ENCODE data around the gene PCDHA5. TPM values are rescaled to one million over a fixed set of nuclear protein-coding genes. Genes with fewer than 3 reads are reported as not detected.

The PCDHA5 gene
- total and polyA plus RNA-seq, 4 donors, result 1.4 to 4.4 (median 3.4) TPM

DNA sequence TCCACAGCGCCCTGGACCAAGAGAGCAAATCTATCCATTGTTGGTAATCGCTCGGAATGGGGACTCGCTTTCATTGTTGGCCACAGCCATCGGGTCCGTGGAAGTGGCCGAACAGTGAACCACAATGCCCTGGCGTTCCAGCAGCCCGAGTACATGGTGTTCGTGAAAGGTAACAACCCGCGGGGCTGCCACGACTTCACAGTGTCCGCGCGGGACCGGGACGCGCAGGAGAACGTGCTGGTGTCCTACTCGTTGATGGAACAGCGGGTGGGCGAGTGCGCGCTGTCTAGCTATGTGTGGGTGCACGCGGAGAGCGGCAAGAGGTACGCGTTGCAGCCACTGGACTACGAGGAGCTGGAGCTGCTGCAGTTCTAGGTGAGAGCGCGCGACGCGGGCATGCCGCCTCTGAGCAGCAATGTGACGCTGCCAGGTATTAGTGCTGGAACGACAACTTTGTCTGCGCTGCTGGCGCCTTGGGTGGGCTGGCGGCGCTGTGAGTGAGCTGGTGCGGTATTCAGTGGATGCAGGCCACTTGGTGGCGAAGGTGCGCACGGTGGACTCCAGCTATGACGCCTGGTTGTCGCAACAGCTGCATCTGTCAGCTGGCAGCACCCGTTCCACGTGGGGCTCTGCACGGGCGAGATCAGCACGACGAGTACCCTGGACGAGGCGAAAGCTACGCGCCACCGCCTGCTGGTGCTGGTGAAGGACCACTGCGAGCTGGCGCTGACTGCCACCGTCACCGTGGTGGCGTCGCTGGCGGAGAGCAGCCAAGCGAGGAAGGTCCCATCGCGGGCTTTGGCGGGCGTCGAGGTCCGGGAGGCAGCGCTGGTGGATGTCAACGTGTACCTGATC is 41.3 kb downstream of the PCDHA5 start:
- no peak overlapping the region for H3K4me3 ChIP-seq (ENCODE audit: low read depth, low read length)
- H3K27ac ChIP-seq (ENCODE audit: low read depth, low read length), result no peak overlapping the region
- WGBS (ENCODE audit: insufficient coverage), result 34% methylated on average over 76 of the region's 76 CpGs
- DNase-seq (ENCODE audit: low read depth in 4 of 6, low spot score in 6 of 6), result no peak
- H3K4me1 ChIP-seq (ENCODE audit: control insufficient read depth, insufficient read depth, low read length), result no peaks in the 10 kb centered on the region
- H3K9me3 ChIP-seq (ENCODE audit: control insufficient read depth, insufficient read depth, low read length), result peaks cover 15% of the 10 kb centered on the region
- no peaks in the 10 kb centered on the region for H3K27me3 ChIP-seq (ENCODE audit: control insufficient read depth, insufficient read depth, low read length)
- peaks cover 13% of the 10 kb centered on the region for H3K36me3 ChIP-seq (ENCODE audit: control insufficient read depth, insufficient read depth, low read length)

DNA sequence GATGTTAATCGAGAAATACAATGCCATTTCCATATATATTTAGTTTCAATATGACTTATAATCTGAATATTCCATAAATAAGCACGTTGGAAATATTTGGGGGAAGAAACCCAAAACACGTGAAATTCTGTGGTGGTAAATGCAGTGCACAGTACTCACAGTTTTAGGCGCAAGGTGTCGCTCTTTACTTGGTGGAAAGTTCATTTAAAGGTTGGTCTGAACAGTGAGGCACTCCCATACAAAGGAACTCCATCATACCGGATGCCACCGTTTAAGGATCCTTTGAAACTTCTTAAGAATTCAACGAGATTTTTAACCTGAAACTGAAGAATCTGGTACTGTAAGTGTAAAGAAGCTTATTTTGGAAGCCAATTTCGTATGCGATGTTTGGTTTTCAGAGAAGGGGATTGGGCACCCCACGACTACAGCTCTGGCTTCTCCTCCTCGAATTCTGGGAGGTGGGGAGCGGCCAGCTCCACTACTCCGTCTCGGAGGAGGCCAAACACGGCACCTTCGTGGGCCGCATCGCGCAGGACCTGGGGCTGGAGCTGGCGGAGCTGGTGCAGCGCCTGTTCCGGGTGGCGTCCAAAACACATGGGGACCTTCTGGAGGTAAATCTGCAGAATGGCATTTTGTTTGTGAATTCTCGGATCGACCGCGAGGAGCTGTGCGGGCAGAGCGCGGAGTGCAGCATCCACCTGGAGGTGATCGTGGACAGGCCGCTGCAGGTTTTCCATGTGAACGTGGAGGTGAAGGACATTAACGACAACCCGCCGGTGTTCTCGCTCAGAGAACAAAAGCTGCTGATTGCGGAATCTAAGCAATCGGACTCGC is 47.5 kb downstream of the PCDHA5 start, which contains the start of gene PCDHA11:
Gene PCDHA11, plus strand, starts transcription at position 237 of the 834 bp plus-strand sequence. Its CDS starts 147 bp downstream, at position 384.
- Histone ChIP-seq H3K36me3 (ENCODE audit: control insufficient read depth, insufficient read depth, low read length) (peaks cover 14% of the 10 kb centered on the region), H3K27ac (ENCODE audit: low read depth, low read length) (no peak within 1 kb of the TSS), H3K4me3 (ENCODE audit: low read depth, low read length) (peak within 1 kb of the TSS; percentile 7), H3K27me3 (ENCODE audit: control insufficient read depth, insufficient read depth, low read length) (no peaks in the 10 kb centered on the region), H3K9me3 (ENCODE audit: control insufficient read depth, insufficient read depth, low read length) (peaks cover 13% of the 10 kb centered on the region), H3K4me1 (ENCODE audit: control insufficient read depth, insufficient read depth, low read length) (peaks cover 4% of the 10 kb centered on the region)
- peak in 3 of 6 donors; percentile 19 to 72 (median 60) for DNase-seq (ENCODE audit: low read depth in 4 of 6, low spot score in 6 of 6)
- WGBS (ENCODE audit: insufficient coverage), result 11% methylated on average over 32 of the region's 41 CpGs

DNA sequence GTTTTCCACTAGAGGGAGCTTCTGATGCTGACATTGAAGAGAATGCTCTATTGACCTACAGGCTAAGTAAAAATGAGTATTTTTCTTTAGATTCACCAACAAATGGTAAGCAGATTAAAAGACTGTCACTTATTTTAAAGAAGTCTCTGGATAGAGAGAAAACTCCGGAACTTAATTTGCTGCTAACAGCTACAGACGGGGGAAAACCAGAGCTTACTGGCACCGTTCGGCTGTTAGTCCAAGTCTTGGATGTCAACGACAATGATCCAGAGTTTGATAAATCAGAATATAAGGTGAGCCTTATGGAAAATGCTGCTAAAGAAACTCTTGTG is 48.1 kb downstream of the PCDHA5 start:
- Histone ChIP-seq H3K27me3 (ENCODE audit: control insufficient read depth, insufficient read depth, low read length) (no peaks in the 10 kb centered on the region), H3K4me1 (ENCODE audit: control insufficient read depth, insufficient read depth, low read length) (peaks cover 4% of the 10 kb centered on the region), H3K4me3 (ENCODE audit: low read depth, low read length) (no peak overlapping the region), H3K27ac (ENCODE audit: low read depth, low read length) (no peak overlapping the region), H3K36me3 (ENCODE audit: control insufficient read depth, insufficient read depth, low read length) (peaks cover 14% of the 10 kb centered on the region), H3K9me3 (ENCODE audit: control insufficient read depth, insufficient read depth, low read length) (peaks cover 13% of the 10 kb centered on the region)
- WGBS (ENCODE audit: insufficient coverage), result 21% methylated on average over 2 of the region's 5 CpGs
- DNase-seq (ENCODE audit: low read depth in 4 of 6, low spot score in 6 of 6), result peak in 1 of 6 donors; percentile 43

DNA sequence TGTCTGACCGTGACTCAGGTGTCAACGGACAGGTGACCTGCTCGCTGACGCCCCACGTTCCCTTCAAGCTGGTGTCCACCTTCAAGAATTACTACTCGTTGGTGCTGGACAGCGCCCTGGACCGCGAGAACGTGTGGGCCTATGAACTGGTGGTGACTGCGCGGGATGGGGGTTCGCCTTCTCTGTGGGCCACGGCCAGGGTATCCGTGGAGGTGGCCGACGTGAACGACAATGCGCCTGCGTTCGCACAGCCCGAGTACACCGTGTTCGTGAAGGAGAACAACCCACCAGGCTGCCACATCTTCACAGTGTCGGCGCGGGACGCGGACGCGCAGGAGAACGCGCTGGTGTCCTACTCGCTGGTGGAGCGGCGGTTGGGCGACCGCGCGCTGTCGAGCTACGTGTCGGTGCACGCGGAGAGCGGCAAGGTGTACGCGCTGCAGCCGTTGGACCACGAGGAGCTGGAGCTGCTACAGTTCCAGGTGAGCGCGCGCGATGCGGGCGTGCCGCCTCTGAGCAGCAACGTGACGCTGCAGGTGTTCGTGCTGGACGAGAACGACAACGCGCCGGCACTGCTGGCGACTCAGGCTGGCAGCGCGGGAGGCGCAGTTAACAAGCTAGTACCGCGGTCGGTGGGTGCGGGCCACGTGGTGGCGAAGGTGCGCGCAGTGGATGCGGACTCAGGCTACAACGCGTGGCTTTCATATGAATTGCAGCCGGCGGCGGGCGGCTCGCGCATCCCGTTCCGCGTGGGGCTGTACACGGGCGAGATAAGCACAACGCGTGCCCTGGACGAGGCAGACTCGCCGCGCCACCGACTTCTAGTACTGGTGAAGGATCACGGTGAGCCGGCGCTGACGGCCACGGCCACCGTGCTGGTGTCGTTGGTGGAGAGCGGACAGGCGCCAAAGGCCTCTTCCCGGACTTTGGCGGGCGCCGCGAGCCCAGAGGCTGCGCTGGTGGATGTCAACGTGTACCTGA is 49.1 kb downstream of the PCDHA5 start:
- peaks cover 17% of the 10 kb centered on the region for H3K36me3 ChIP-seq (ENCODE audit: control insufficient read depth, insufficient read depth, low read length)
- H3K4me1 ChIP-seq (ENCODE audit: control insufficient read depth, insufficient read depth, low read length), result peaks cover 4% of the 10 kb centered on the region
- no peak overlapping the region for H3K27ac ChIP-seq (ENCODE audit: low read depth, low read length)
- DNase-seq (ENCODE audit: low read depth in 4 of 6, low spot score in 6 of 6), result no peak
- no peak overlapping the region for H3K4me3 ChIP-seq (ENCODE audit: low read depth, low read length)
- 37% methylated on average over 114 of the region's 114 CpGs for WGBS (ENCODE audit: insufficient coverage)
- no peaks in the 10 kb centered on the region for H3K27me3 ChIP-seq (ENCODE audit: control insufficient read depth, insufficient read depth, low read length)
- H3K9me3 ChIP-seq (ENCODE audit: control insufficient read depth, insufficient read depth, low read length), result peaks cover 13% of the 10 kb centered on the region

Other genes starting within 250 kb of the PCDHA5 start
- gene CD14, start 188.4 kb upstream of the PCDHA5 start, total RNA-seq, result 10 to 100 TPM; 38.3 to 42.4 TPM
- 10 to 100 TPM in 1 of 2 donors, 1 to 10 TPM in 1; 7.9 to 11.3 TPM for gene CD14, start 188.4 kb upstream of the PCDHA5 start, polyA plus RNA-seq (ENCODE audit: insufficient read length in 2 of 2)
- gene TMCO6, start 182.2 kb upstream of the PCDHA5 start, total RNA-seq, result 1 to 10 TPM; 6.7 to 9.3 TPM
- 10 to 100 TPM; 11.6 to 16.2 TPM for gene TMCO6, start 182.2 kb upstream of the PCDHA5 start, polyA plus RNA-seq (ENCODE audit: insufficient read length in 2 of 2)
- gene NDUFA2, start 174.0 kb upstream of the PCDHA5 start, total RNA-seq, result 10 to 100 TPM; 43.1 to 86.1 TPM
- 10 to 100 TPM; 95.1 to 96.2 TPM for gene NDUFA2, start 174.0 kb upstream of the PCDHA5 start, polyA plus RNA-seq (ENCODE audit: insufficient read length in 2 of 2)
- 100 to 1,000 TPM in 1 of 2 donors, 10 to 100 TPM in 1; 62.7 to 119 TPM for gene IK, start 173.8 kb upstream of the PCDHA5 start, total RNA-seq
- gene IK, start 173.8 kb upstream of the PCDHA5 start, polyA plus RNA-seq (ENCODE audit: insufficient read length in 2 of 2), result 100 to 1,000 TPM; 141 to 149 TPM
- 10 to 100 TPM in 1 of 2 donors, 1 to 10 TPM in 1; 9.4 to 11.7 TPM for gene WDR55, start 156.7 kb upstream of the PCDHA5 start, total RNA-seq
- gene WDR55, start 156.7 kb upstream of the PCDHA5 start, polyA plus RNA-seq (ENCODE audit: insufficient read length in 2 of 2), result 10 to 100 TPM; 15.9 to 22.1 TPM
- gene DND1, start 148.0 kb upstream of the PCDHA5 start, total RNA-seq, result under 1 TPM; 0.40 to 0.72 TPM
- gene DND1, start 148.0 kb upstream of the PCDHA5 start, polyA plus RNA-seq (ENCODE audit: insufficient read length in 2 of 2), result 1 to 10 TPM in 1 of 2 donors, not detected in 1; 2.4 TPM
- gene HARS1, start 130.2 kb upstream of the PCDHA5 start, total RNA-seq, result 10 to 100 TPM; 51.4 to 65.1 TPM
- 100 to 1,000 TPM in 1 of 2 donors, 10 to 100 TPM in 1; 86.3 to 100 TPM for gene HARS1, start 130.2 kb upstream of the PCDHA5 start, polyA plus RNA-seq (ENCODE audit: insufficient read length in 2 of 2)
- 10 to 100 TPM; 24.7 to 36.6 TPM for gene HARS2, start 130.2 kb upstream of the PCDHA5 start, total RNA-seq
- gene HARS2, start 130.2 kb upstream of the PCDHA5 start, polyA plus RNA-seq (ENCODE audit: insufficient read length in 2 of 2), result 10 to 100 TPM; 36.9 to 45.9 TPM
- gene ZMAT2, start 121.2 kb upstream of the PCDHA5 start, total RNA-seq, result 100 to 1,000 TPM in 1 of 2 donors, 10 to 100 TPM in 1; 36.5 to 102 TPM
- gene ZMAT2, start 121.2 kb upstream of the PCDHA5 start, polyA plus RNA-seq (ENCODE audit: insufficient read length in 2 of 2), result 100 to 1,000 TPM; 103 to 109 TPM
- 1 to 10 TPM; 1.0 to 4.5 TPM for gene PCDHA1, start 35.5 kb upstream of the PCDHA5 start, total RNA-seq
- gene PCDHA1, start 35.5 kb upstream of the PCDHA5 start, polyA plus RNA-seq (ENCODE audit: insufficient read length in 2 of 2), result 1 to 10 TPM; 6.5 to 9.7 TPM
- 1 to 10 TPM in 1 of 2 donors, under 1 TPM in 1; 0.99 to 3.3 TPM for gene PCDHA2, start 26.8 kb upstream of the PCDHA5 start, total RNA-seq
- gene PCDHA2, start 26.8 kb upstream of the PCDHA5 start, polyA plus RNA-seq (ENCODE audit: insufficient read length in 2 of 2), result 1 to 10 TPM; 4.6 to 5.7 TPM
- gene PCDHA3, start 20.6 kb upstream of the PCDHA5 start, total RNA-seq, result 1 to 10 TPM; 2.1 to 8.3 TPM
- gene PCDHA3, start 20.6 kb upstream of the PCDHA5 start, polyA plus RNA-seq (ENCODE audit: insufficient read length in 2 of 2), result 10 to 100 TPM in 1 of 2 donors, 1 to 10 TPM in 1; 9.5 to 13.2 TPM
- 1 to 10 TPM; 3.2 to 8.6 TPM for gene PCDHA4, start 14.5 kb upstream of the PCDHA5 start, total RNA-seq
- gene PCDHA4, start 14.5 kb upstream of the PCDHA5 start, polyA plus RNA-seq (ENCODE audit: insufficient read length in 2 of 2), result 1 to 10 TPM; 5.9 to 8.7 TPM
- 1 to 10 TPM; 3.0 to 6.9 TPM for gene PCDHA6, start 6.3 kb downstream of the PCDHA5 start, total RNA-seq
- gene PCDHA6, start 6.3 kb downstream of the PCDHA5 start, polyA plus RNA-seq (ENCODE audit: insufficient read length in 2 of 2), result 10 to 100 TPM; 12.8 to 12.9 TPM
- gene PCDHA7, start 12.7 kb downstream of the PCDHA5 start, total RNA-seq, result 1 to 10 TPM; 1.8 to 4.8 TPM
- gene PCDHA7, start 12.7 kb downstream of the PCDHA5 start, polyA plus RNA-seq (ENCODE audit: insufficient read length in 2 of 2), result 1 to 10 TPM; 6.2 to 6.4 TPM
- 1 to 10 TPM in 1 of 2 donors, under 1 TPM in 1; 0.99 to 2.2 TPM for gene PCDHA8, start 19.6 kb downstream of the PCDHA5 start, total RNA-seq
- gene PCDHA8, start 19.6 kb downstream of the PCDHA5 start, polyA plus RNA-seq (ENCODE audit: insufficient read length in 2 of 2), result 1 to 10 TPM in 1 of 2 donors, under 1 TPM in 1; 0.63 to 4.3 TPM
- 1 to 10 TPM; 1.2 to 4.1 TPM for gene PCDHA9, start 26.8 kb downstream of the PCDHA5 start, total RNA-seq
- gene PCDHA9, start 26.8 kb downstream of the PCDHA5 start, polyA plus RNA-seq (ENCODE audit: insufficient read length in 2 of 2), result 1 to 10 TPM in 1 of 2 donors, under 1 TPM in 1; 0.11 to 3.5 TPM
- gene PCDHA10, start 34.3 kb downstream of the PCDHA5 start, total RNA-seq, result 1 to 10 TPM; 2.6 to 4.6 TPM
- 10 to 100 TPM in 1 of 2 donors, 1 to 10 TPM in 1; 1.1 to 10.8 TPM for gene PCDHA10, start 34.3 kb downstream of the PCDHA5 start, polyA plus RNA-seq (ENCODE audit: insufficient read length in 2 of 2)
- gene PCDHA11, start 47.3 kb downstream of the PCDHA5 start, total RNA-seq, result 10 to 100 TPM in 1 of 2 donors, 1 to 10 TPM in 1; 3.0 to 10.8 TPM
- gene PCDHA11, start 47.3 kb downstream of the PCDHA5 start, polyA plus RNA-seq (ENCODE audit: insufficient read length in 2 of 2), result 10 to 100 TPM; 10.6 to 13.0 TPM
- gene PCDHA12, start 53.7 kb downstream of the PCDHA5 start, total RNA-seq, result 1 to 10 TPM; 2.5 to 3.8 TPM
- gene PCDHA12, start 53.7 kb downstream of the PCDHA5 start, polyA plus RNA-seq (ENCODE audit: insufficient read length in 2 of 2), result 1 to 10 TPM; 3.4 to 4.8 TPM
- gene PCDHA13, start 60.5 kb downstream of the PCDHA5 start, total RNA-seq, result 10 to 100 TPM in 1 of 2 donors, 1 to 10 TPM in 1; 1.9 to 12.4 TPM
- 1 to 10 TPM; 3.6 to 5.7 TPM for gene PCDHA13, start 60.5 kb downstream of the PCDHA5 start, polyA plus RNA-seq (ENCODE audit: insufficient read length in 2 of 2)
- 10 to 100 TPM in 1 of 2 donors, 1 to 10 TPM in 1; 3.3 to 14.2 TPM for gene PCDHAC1, start 104.7 kb downstream of the PCDHA5 start, total RNA-seq
- 1 to 10 TPM; 3.6 to 3.8 TPM for gene PCDHAC1, start 104.7 kb downstream of the PCDHA5 start, polyA plus RNA-seq (ENCODE audit: insufficient read length in 2 of 2)
- gene PCDHAC2, start 144.9 kb downstream of the PCDHA5 start, total RNA-seq, result 10 to 100 TPM in 1 of 2 donors, 1 to 10 TPM in 1; 6.3 to 27.1 TPM
- 10 to 100 TPM; 13.5 to 14.1 TPM for gene PCDHAC2, start 144.9 kb downstream of the PCDHA5 start, polyA plus RNA-seq (ENCODE audit: insufficient read length in 2 of 2)
- gene PCDHB1, start 229.8 kb downstream of the PCDHA5 start, total RNA-seq, result under 1 TPM; 0.06 to 0.20 TPM
- under 1 TPM; 0.05 to 0.11 TPM for gene PCDHB1, start 229.8 kb downstream of the PCDHA5 start, polyA plus RNA-seq (ENCODE audit: insufficient read length in 2 of 2)